Caco-2 (cell line): Measurements from ENCODE around the gene SERPINB12. TPM values are rescaled to one million over a fixed set of nuclear protein-coding genes. Genes with fewer than 3 reads are reported as not detected.

Experiments
- BruUV-seq: library from RNA; stranded (reverse); fragments of 400-500 nt; replicated peaks from 2 replicates; lab custom pipeline; 2021; lab: Mats Ljungman, UMichigan
- CTCF ChIA-PET: fragments of 300-600 bp; sonication (Branson Sonifier 250); formaldehyde crosslinking; loops from one replicate; lab custom pipeline; 2022; ENCODE audit warnings: antibody characterized with exemption; lab: Charles Lee
- POLR2A ChIA-PET: fragments of 300-600 bp; sonication (Branson Sonifier 250); formaldehyde crosslinking; loops from one replicate; lab custom pipeline; 2022; ENCODE audit warnings: antibody characterized with exemption; lab: Charles Lee
- DNase-seq, 2 experiments: peaks; one replicate each; pipeline versions ENCODE4 v3.0.0 to v3.0.0-alpha.2; 2020 to 2022
- H3K27me3 ChIP-seq: replicated peaks from 2 replicates; pipeline ENCODE4 v1.6.0; 2011; ENCODE audit warnings: low read length; ENCODE audit not compliant: control insufficient read depth, insufficient read depth
- H3K36me3 ChIP-seq: 2 replicates; pipeline ENCODE4 v1.5.1; 2011; ENCODE audit warnings: low read length; ENCODE audit not compliant: control insufficient read depth, insufficient read depth
- H3K4me1 ChIP-seq: fragments of 250-450 bp; sonication (Bioruptor Pico); 2 replicates; pipeline ENCODE4 v1.5.1; 2020; ENCODE audit warnings: mild to moderate bottlenecking
- H3K4me3 ChIP-seq: 2 replicates; pipeline ENCODE4 v1.5.1; 2011; ENCODE audit warnings: low read depth, mild to moderate bottlenecking, control low read depth, low read length
- H3K9me3 ChIP-seq: fragments of 250-450 bp; sonication (Bioruptor Pico); 2 replicates; pipeline ENCODE4 v1.5.1; 2020; ENCODE audit warnings: mild to moderate bottlenecking, moderate library complexity
- H3K27ac Mint-ChIP-seq: one replicate; pipeline ENCODE4 v1.8.0; 2022; ENCODE audit warnings: mixed read lengths; ENCODE audit not compliant: unreplicated experiment
- H3K27me3 Mint-ChIP-seq: one replicate; pipeline ENCODE4 v1.8.0; 2022; ENCODE audit warnings: mixed read lengths; ENCODE audit not compliant: insufficient read depth, unreplicated experiment
- H3K36me3 Mint-ChIP-seq: one replicate; pipeline ENCODE4 v1.8.0; 2022; ENCODE audit warnings: mild to moderate bottlenecking, mixed read lengths; ENCODE audit not compliant: insufficient read depth, unreplicated experiment
- H3K4me1 Mint-ChIP-seq: one replicate; pipeline ENCODE4 v1.8.0; 2022; ENCODE audit warnings: low read depth, mixed read lengths; ENCODE audit not compliant: unreplicated experiment
- H3K4me3 Mint-ChIP-seq: one replicate; pipeline ENCODE4 v1.8.0; 2022; ENCODE audit warnings: mild to moderate bottlenecking, moderate library complexity, mixed read lengths; ENCODE audit not compliant: unreplicated experiment
- H3K9me3 Mint-ChIP-seq: one replicate; pipeline ENCODE4 v1.8.0; 2022; ENCODE audit warnings: mixed read lengths; ENCODE audit not compliant: unreplicated experiment
- CTCF ChIP-seq, 2 experiments: fragments of 200-600 bp in 1 of 2; IDR thresholded peaks; 1 replicate in 1 of 2; 2 replicates in 1 of 2; pipeline versions ENCODE4 v1.5.1 to v1.8.0; 2011 to 2022; ENCODE audit warnings: antibody characterized with exemption in 1 of 2, control low read depth in 1 of 2, inconsistent platforms in 1 of 2, low read depth in 1 of 2, low read length in 1 of 2, mild to moderate bottlenecking in 1 of 2, moderate library complexity in 1 of 2; ENCODE audit not compliant: insufficient read depth in 1 of 2, severe bottlenecking in 1 of 2, unreplicated experiment in 1 of 2
- intact Hi-C: fragments of 100-400 bp; cut with micrococcal nuclease; formaldehyde crosslinking; loops from one replicate; pipeline ENCODE4 v1.10.0; 2022; ENCODE audit not compliant: unreplicated experiment
- total RNA-seq: library from RNA; stranded (reverse); gene quantifications from 2 replicates; pipeline ENCODE4 v1.2.3, GENCODE V29; 2022

Gene SERPINB12
- total RNA-seq, 1 experiment from 2014 or later = not detected

- no peak overlapping the region for H3K4me3 ChIP-seq
- DNase-seq = no peak
- no peaks in the 10 kb centered on the region for H3K36me3 ChIP-seq
- POLR2A ChIA-PET = no interaction called here
- no TSS peak for BruUV-seq
- Mint-ChIP-seq H3K36me3 (no peaks in the 10 kb centered on the region), H3K9me3 (no peaks in the 10 kb centered on the region), H3K27ac (no peak overlapping the region), H3K4me3 (no peak overlapping the region), H3K27me3 (no peaks in the 10 kb centered on the region), H3K4me1 (no peaks in the 10 kb centered on the region)
- CTCF ChIA-PET = no interaction called here
- no peak for TF ChIP-seq CTCF (IDR thresholded peaks at IDR 0.05; ENCODE audit: insufficient read depth in 1 of 2, low read depth in 1 of 2, low read length in 1 of 2, severe bottlenecking in 1 of 2, unreplicated experiment in 1 of 2)
- H3K27me3 ChIP-seq = no peaks in the 10 kb centered on the region
- H3K4me1 ChIP-seq = no peaks in the 10 kb centered on the region
- intact Hi-C loops = no loop called here
- no peaks in the 10 kb centered on the region for H3K9me3 ChIP-seq
Observed at GRCh38 chr18:63590373-63590772, 48.2 kb downstream of the SERPINB12 start.

GRCh38 chr18:63590966-63591695 is 49.0 kb downstream of the SERPINB12 start:
- POLR2A ChIA-PET = no interaction called here
- H3K4me3 ChIP-seq = no peak overlapping the region
- no peaks in the 10 kb centered on the region for H3K36me3 Mint-ChIP-seq
- no peak overlapping the region for H3K4me3 Mint-ChIP-seq
- H3K27me3 Mint-ChIP-seq = no peaks in the 10 kb centered on the region
- DNase-seq = no peak
- no peaks in the 10 kb centered on the region for H3K36me3 ChIP-seq
- CTCF ChIA-PET = no interaction called here
- H3K4me1 ChIP-seq = no peaks in the 10 kb centered on the region
- no peaks in the 10 kb centered on the region for H3K27me3 ChIP-seq
- BruUV-seq = no TSS peak
- no peaks in the 10 kb centered on the region for H3K9me3 Mint-ChIP-seq
- no peak overlapping the region for H3K27ac Mint-ChIP-seq
- no peaks in the 10 kb centered on the region for H3K9me3 ChIP-seq
- intact Hi-C loops = no loop called here
- no peaks in the 10 kb centered on the region for H3K4me1 Mint-ChIP-seq
- TF ChIP-seq CTCF (IDR thresholded peaks at IDR 0.05; ENCODE audit: insufficient read depth in 1 of 2, low read depth in 1 of 2, low read length in 1 of 2, severe bottlenecking in 1 of 2, unreplicated experiment in 1 of 2) = no peak

- H3K4me3 ChIP-seq = no peak overlapping the region
- Mint-ChIP-seq H3K4me3 (no peak overlapping the region), H3K27ac (no peak overlapping the region), H3K4me1 (no peaks in the 10 kb centered on the region), H3K36me3 (no peaks in the 10 kb centered on the region), H3K9me3 (no peaks in the 10 kb centered on the region), H3K27me3 (no peaks in the 10 kb centered on the region)
- TF ChIP-seq CTCF (IDR thresholded peaks at IDR 0.05; ENCODE audit: insufficient read depth in 1 of 2, low read depth in 1 of 2, low read length in 1 of 2, severe bottlenecking in 1 of 2, unreplicated experiment in 1 of 2) = no peak
- BruUV-seq = no TSS peak
- no peak for DNase-seq
- H3K9me3 ChIP-seq = no peaks in the 10 kb centered on the region
- ChIA-PET POLR2A (no interaction called here), CTCF (no interaction called here)
- H3K36me3 ChIP-seq = no peaks in the 10 kb centered on the region
- H3K27me3 ChIP-seq = no peaks in the 10 kb centered on the region
- H3K4me1 ChIP-seq = no peaks in the 10 kb centered on the region
- intact Hi-C loops = no loop called here
Observed at GRCh38 chr18:63591725-63592124, 49.6 kb downstream of the SERPINB12 start.
